Brain microvascular endothelial cell (primary cell): Measurements from ENCODE around the gene FBLN1.
A peak's percentile ranks its signal among the peaks of the same experiment; 100 is the strongest.
"Not testable (repeated sequence)": the region's sequence is repeated elsewhere in the genome, so short reads cannot be mapped to it uniquely, and the experiment has no call there.

Source experiments
- DNase-seq: peaks from one replicate; pipeline ENCODE4 v3.0.0-alpha.2; 2020
- H3K27ac ChIP-seq: fragments of 250-450 bp; sonication (Bioruptor Pico); 2 replicates; pipeline ENCODE4 v1.5.1; 2020; ENCODE audit warnings: mild to moderate bottlenecking, moderate library complexity
- H3K27me3 ChIP-seq: fragments of 250-450 bp; sonication (Bioruptor Pico); replicated peaks from 2 replicates; pipeline ENCODE4 v1.5.1; 2020; ENCODE audit warnings: mild to moderate bottlenecking
- H3K36me3 ChIP-seq: fragments of 250-450 bp; sonication (Bioruptor Pico); replicated peaks from 2 replicates; pipeline ENCODE4 v1.5.1; 2020; ENCODE audit warnings: mild to moderate bottlenecking
- H3K4me3 ChIP-seq: 2 replicates; pipeline ENCODE4 v1.5.1; 2011; ENCODE audit warnings: low read depth, mild to moderate bottlenecking, control low read depth, low read length, moderate library complexity
- in situ Hi-C: cut with HindIII; loops from 2 replicates; pipeline ENCODE4 v1.10.0; 2017; ENCODE audit warnings: low sequenced_read_pairs, low pct_ligation_motif_present
- TF ChIP-seq, protein P1 (sequence below): IDR thresholded peaks from 2 replicates; pipeline ENCODE4 v1.5.1; 2011; ENCODE audit warnings: low read depth, mild to moderate bottlenecking, moderate library complexity, low read length, control low read depth, inconsistent platforms; ENCODE audit errors: missing control alignments

Gene FBLN1

GRCh38 chr22:45533703-45534102 is 31.0 kb downstream of the FBLN1 start:
- H3K27ac ChIP-seq: no peak overlapping the region
- no peak overlapping the region for H3K4me3 ChIP-seq
- no peaks in the 10 kb centered on the region for H3K36me3 ChIP-seq
- DNase-seq: no peak
- in situ Hi-C loops: no loop called here
- TF ChIP-seq, protein P1, sequence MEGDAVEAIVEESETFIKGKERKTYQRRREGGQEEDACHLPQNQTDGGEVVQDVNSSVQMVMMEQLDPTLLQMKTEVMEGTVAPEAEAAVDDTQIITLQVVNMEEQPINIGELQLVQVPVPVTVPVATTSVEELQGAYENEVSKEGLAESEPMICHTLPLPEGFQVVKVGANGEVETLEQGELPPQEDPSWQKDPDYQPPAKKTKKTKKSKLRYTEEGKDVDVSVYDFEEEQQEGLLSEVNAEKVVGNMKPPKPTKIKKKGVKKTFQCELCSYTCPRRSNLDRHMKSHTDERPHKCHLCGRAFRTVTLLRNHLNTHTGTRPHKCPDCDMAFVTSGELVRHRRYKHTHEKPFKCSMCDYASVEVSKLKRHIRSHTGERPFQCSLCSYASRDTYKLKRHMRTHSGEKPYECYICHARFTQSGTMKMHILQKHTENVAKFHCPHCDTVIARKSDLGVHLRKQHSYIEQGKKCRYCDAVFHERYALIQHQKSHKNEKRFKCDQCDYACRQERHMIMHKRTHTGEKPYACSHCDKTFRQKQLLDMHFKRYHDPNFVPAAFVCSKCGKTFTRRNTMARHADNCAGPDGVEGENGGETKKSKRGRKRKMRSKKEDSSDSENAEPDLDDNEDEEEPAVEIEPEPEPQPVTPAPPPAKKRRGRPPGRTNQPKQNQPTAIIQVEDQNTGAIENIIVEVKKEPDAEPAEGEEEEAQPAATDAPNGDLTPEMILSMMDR: no peak
- no peaks in the 10 kb centered on the region for H3K27me3 ChIP-seq

GRCh38 chr22:45534339-45535192 is 31.9 kb downstream of the FBLN1 start:
- TF ChIP-seq, protein P1: no peak
- DNase-seq: no peak
- in situ Hi-C loops: no loop called here
- H3K36me3 ChIP-seq: no peaks in the 10 kb centered on the region
- no peaks in the 10 kb centered on the region for H3K27me3 ChIP-seq
- H3K27ac ChIP-seq: no peak overlapping the region
- H3K4me3 ChIP-seq: no peak overlapping the region

GRCh38 chr22:45535290-45535689 is 32.6 kb downstream of the FBLN1 start:
- no peak for DNase-seq
- TF ChIP-seq, protein P1: no peak
- in situ Hi-C loops: no loop called here
- H3K27me3 ChIP-seq: no peaks in the 10 kb centered on the region
- no peak overlapping the region for H3K4me3 ChIP-seq
- H3K27ac ChIP-seq: no peak overlapping the region
- no peaks in the 10 kb centered on the region for H3K36me3 ChIP-seq

- not testable (repeated sequence) for H3K27ac ChIP-seq
Observed at GRCh38 chr22:45535835-45536234, 33.2 kb downstream of the FBLN1 start.

GRCh38 chr22:45537734-45538181 is 35.1 kb downstream of the FBLN1 start:
- TF ChIP-seq, protein P1: no peak
- in situ Hi-C loops: no loop called here
- peak overlapping the region; percentile 19 for H3K27ac ChIP-seq

More at GRCh38 chr22:45535835-45536234, 33.2 kb downstream of the FBLN1 start:
- H3K4me3 ChIP-seq, in situ Hi-C loops, H3K36me3 ChIP-seq, H3K27me3 ChIP-seq, DNase-seq: not testable (repeated sequence)

GRCh38 chr22:45538281-45538680 is 35.6 kb downstream of the FBLN1 start:
- in situ Hi-C loops: no loop called here
- TF ChIP-seq, protein P1: no peak
- no peak overlapping the region for H3K27ac ChIP-seq
- no peak for DNase-seq
- no peaks in the 10 kb centered on the region for H3K27me3 ChIP-seq
- no peak overlapping the region for H3K4me3 ChIP-seq
- H3K36me3 ChIP-seq: no peaks in the 10 kb centered on the region

More at GRCh38 chr22:45537734-45538181, 35.1 kb downstream of the FBLN1 start:
- DNase-seq: peak; percentile 66
- H3K36me3 ChIP-seq: no peaks in the 10 kb centered on the region
- no peaks in the 10 kb centered on the region for H3K27me3 ChIP-seq
- H3K4me3 ChIP-seq: no peak overlapping the region
